ENCODE results near the gene OR1J1.

The OR1J1 gene

GRCh38 chr9:122453677-122454135 lies 24.0 kb downstream of the OR1J1 start:
- Histone ChIP-seq H3K4me3 (no peak overlapping the region), H3K27ac (no peak overlapping the region)

- H3K4me3 ChIP-seq, result no peak overlapping the region
- H3K27ac ChIP-seq, result no peak overlapping the region
Measured at GRCh38 chr9:122446819-122447484, 30.8 kb downstream of the OR1J1 start.

- no peak overlapping the region for H3K4me3 ChIP-seq
- H3K27ac ChIP-seq, result no peak overlapping the region
Measured at GRCh38 chr9:122445155-122445749, 32.5 kb downstream of the OR1J1 start.

GRCh38 chr9:122444041-122444733 lies 33.5 kb downstream of the OR1J1 start:
- no peak overlapping the region for H3K4me3 ChIP-seq
- H3K27ac ChIP-seq, result no peak overlapping the region

- Histone ChIP-seq H3K27ac (no peak overlapping the region), H3K4me3 (no peak overlapping the region)
Measured at GRCh38 chr9:122442568-122442967, 35.2 kb downstream of the OR1J1 start.
